ENCODE results near the gene PIP5KL1. TPM values are rescaled to one million over a fixed set of nuclear protein-coding genes. Genes with fewer than 3 reads are reported as not detected.

PIP5KL1 gene
- total and polyA plus RNA-seq, 2 experiments from 2014 or later = 13.4 to 19.5 TPM

DNA sequence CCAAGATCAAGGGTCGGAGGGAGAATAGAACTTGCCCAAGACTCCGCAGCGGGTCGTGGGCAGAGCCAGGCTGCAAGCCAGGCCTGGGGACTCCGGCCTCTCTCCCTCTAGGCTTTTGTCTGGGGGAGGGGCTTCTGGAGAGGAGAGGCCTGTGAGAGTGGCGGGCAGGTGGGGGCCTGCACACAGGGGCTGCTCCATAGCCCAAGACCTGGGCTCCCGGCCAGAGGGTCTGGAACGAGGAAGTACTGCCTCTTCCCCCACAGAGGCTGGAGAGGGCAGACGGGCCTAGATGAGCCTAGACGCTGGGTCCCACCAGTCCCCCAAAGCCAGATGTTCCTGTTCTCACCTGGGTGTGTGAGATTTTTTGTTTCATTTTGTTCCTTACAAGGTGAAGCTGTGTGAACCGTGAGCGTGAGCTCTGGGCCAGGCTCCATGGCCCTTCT, 26.0 kb downstream of the PIP5KL1 start:
- no peak overlapping the region for H3K4me3 ChIP-seq

More for the DNA sequence above, 26.0 kb downstream of the PIP5KL1 start:
- H3K36me3 ChIP-seq (ENCODE audit: insufficient read depth) = no peaks in the 10 kb centered on the region
- no peaks in the 10 kb centered on the region for H3K9me2 ChIP-seq (ENCODE audit: insufficient read depth)
- Mint-ChIP-seq H3K36me3 (ENCODE audit: low read depth) (no peaks in the 10 kb centered on the region), H3K4me1 (peaks cover 23% of the 10 kb centered on the region), H3K4me3 (peak overlapping the region; percentile 21; the same call in 2 of the 3 replicates), H3K27ac (0 out of 2 replicates have a peak overlapping the region, but pooled peaks have one; percentile 35), H3K27me3 (ENCODE audit: insufficient read depth, low read depth, poor library complexity) (peaks cover 11% of the 10 kb centered on the region), H3K9me3 (no peaks in the 10 kb centered on the region)
- DNase-seq (ENCODE audit: low spot score) (peak; percentile 58), ATAC-seq (peak; percentile 72)
- no peaks in the 10 kb centered on the region for H4K20me1 ChIP-seq (replicated peaks; ENCODE audit: insufficient read depth)
- peaks cover 28% of the 10 kb centered on the region for H3K4me1 ChIP-seq (ENCODE audit: insufficient read depth)
- no peaks in the 10 kb centered on the region for H3K79me2 ChIP-seq (replicated peaks; ENCODE audit: insufficient read depth)
- no peak overlapping the region for H3K27ac ChIP-seq (ENCODE audit: low read depth)
- H2AFZ ChIP-seq = no peak overlapping the region
- H3F3A ChIP-seq (replicated peaks; ENCODE audit: low read depth) = peaks cover 18% of the 10 kb centered on the region
- H3K27me3 ChIP-seq (ENCODE audit: insufficient read depth) = peaks cover 5% of the 10 kb centered on the region; the same call in 1 of the 2 replicates
- TF ChIP-seq, protein P1, sequence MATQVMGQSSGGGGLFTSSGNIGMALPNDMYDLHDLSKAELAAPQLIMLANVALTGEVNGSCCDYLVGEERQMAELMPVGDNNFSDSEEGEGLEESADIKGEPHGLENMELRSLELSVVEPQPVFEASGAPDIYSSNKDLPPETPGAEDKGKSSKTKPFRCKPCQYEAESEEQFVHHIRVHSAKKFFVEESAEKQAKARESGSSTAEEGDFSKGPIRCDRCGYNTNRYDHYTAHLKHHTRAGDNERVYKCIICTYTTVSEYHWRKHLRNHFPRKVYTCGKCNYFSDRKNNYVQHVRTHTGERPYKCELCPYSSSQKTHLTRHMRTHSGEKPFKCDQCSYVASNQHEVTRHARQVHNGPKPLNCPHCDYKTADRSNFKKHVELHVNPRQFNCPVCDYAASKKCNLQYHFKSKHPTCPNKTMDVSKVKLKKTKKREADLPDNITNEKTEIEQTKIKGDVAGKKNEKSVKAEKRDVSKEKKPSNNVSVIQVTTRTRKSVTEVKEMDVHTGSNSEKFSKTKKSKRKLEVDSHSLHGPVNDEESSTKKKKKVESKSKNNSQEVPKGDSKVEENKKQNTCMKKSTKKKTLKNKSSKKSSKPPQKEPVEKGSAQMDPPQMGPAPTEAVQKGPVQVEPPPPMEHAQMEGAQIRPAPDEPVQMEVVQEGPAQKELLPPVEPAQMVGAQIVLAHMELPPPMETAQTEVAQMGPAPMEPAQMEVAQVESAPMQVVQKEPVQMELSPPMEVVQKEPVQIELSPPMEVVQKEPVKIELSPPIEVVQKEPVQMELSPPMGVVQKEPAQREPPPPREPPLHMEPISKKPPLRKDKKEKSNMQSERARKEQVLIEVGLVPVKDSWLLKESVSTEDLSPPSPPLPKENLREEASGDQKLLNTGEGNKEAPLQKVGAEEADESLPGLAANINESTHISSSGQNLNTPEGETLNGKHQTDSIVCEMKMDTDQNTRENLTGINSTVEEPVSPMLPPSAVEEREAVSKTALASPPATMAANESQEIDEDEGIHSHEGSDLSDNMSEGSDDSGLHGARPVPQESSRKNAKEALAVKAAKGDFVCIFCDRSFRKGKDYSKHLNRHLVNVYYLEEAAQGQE (IDR thresholded peaks at IDR 0.05; ENCODE audit: unreplicated experiment) = no peak
- no peak for TF ChIP-seq JUNB (IDR thresholded peaks at IDR 0.05; ENCODE audit: unreplicated experiment)
- TF ChIP-seq POLR2AphosphoS5 (IDR thresholded peaks at IDR 0.05; ENCODE audit: low read depth) = no peak
- TF ChIP-seq ZNF114 (CRISPR knock-in tag; IDR thresholded peaks at IDR 0.05) = no peak
- no peak for TF ChIP-seq STAT1 (IDR thresholded peaks at IDR 0.05; ENCODE audit: unreplicated experiment)
- no peak for TF ChIP-seq ZNF331 (CRISPR knock-in tag; IDR thresholded peaks at IDR 0.05; ENCODE audit: low read depth)
- TF ChIP-seq, protein P2, sequence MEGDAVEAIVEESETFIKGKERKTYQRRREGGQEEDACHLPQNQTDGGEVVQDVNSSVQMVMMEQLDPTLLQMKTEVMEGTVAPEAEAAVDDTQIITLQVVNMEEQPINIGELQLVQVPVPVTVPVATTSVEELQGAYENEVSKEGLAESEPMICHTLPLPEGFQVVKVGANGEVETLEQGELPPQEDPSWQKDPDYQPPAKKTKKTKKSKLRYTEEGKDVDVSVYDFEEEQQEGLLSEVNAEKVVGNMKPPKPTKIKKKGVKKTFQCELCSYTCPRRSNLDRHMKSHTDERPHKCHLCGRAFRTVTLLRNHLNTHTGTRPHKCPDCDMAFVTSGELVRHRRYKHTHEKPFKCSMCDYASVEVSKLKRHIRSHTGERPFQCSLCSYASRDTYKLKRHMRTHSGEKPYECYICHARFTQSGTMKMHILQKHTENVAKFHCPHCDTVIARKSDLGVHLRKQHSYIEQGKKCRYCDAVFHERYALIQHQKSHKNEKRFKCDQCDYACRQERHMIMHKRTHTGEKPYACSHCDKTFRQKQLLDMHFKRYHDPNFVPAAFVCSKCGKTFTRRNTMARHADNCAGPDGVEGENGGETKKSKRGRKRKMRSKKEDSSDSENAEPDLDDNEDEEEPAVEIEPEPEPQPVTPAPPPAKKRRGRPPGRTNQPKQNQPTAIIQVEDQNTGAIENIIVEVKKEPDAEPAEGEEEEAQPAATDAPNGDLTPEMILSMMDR (conservative IDR thresholded peaks at IDR 0.05; ENCODE audit: low read depth in 2 of 2) = no peak
- TF ChIP-seq NANOG (IDR thresholded peaks at IDR 0.05; ENCODE audit: borderline replicate concordance) = no peak
- TF ChIP-seq, protein P3, sequence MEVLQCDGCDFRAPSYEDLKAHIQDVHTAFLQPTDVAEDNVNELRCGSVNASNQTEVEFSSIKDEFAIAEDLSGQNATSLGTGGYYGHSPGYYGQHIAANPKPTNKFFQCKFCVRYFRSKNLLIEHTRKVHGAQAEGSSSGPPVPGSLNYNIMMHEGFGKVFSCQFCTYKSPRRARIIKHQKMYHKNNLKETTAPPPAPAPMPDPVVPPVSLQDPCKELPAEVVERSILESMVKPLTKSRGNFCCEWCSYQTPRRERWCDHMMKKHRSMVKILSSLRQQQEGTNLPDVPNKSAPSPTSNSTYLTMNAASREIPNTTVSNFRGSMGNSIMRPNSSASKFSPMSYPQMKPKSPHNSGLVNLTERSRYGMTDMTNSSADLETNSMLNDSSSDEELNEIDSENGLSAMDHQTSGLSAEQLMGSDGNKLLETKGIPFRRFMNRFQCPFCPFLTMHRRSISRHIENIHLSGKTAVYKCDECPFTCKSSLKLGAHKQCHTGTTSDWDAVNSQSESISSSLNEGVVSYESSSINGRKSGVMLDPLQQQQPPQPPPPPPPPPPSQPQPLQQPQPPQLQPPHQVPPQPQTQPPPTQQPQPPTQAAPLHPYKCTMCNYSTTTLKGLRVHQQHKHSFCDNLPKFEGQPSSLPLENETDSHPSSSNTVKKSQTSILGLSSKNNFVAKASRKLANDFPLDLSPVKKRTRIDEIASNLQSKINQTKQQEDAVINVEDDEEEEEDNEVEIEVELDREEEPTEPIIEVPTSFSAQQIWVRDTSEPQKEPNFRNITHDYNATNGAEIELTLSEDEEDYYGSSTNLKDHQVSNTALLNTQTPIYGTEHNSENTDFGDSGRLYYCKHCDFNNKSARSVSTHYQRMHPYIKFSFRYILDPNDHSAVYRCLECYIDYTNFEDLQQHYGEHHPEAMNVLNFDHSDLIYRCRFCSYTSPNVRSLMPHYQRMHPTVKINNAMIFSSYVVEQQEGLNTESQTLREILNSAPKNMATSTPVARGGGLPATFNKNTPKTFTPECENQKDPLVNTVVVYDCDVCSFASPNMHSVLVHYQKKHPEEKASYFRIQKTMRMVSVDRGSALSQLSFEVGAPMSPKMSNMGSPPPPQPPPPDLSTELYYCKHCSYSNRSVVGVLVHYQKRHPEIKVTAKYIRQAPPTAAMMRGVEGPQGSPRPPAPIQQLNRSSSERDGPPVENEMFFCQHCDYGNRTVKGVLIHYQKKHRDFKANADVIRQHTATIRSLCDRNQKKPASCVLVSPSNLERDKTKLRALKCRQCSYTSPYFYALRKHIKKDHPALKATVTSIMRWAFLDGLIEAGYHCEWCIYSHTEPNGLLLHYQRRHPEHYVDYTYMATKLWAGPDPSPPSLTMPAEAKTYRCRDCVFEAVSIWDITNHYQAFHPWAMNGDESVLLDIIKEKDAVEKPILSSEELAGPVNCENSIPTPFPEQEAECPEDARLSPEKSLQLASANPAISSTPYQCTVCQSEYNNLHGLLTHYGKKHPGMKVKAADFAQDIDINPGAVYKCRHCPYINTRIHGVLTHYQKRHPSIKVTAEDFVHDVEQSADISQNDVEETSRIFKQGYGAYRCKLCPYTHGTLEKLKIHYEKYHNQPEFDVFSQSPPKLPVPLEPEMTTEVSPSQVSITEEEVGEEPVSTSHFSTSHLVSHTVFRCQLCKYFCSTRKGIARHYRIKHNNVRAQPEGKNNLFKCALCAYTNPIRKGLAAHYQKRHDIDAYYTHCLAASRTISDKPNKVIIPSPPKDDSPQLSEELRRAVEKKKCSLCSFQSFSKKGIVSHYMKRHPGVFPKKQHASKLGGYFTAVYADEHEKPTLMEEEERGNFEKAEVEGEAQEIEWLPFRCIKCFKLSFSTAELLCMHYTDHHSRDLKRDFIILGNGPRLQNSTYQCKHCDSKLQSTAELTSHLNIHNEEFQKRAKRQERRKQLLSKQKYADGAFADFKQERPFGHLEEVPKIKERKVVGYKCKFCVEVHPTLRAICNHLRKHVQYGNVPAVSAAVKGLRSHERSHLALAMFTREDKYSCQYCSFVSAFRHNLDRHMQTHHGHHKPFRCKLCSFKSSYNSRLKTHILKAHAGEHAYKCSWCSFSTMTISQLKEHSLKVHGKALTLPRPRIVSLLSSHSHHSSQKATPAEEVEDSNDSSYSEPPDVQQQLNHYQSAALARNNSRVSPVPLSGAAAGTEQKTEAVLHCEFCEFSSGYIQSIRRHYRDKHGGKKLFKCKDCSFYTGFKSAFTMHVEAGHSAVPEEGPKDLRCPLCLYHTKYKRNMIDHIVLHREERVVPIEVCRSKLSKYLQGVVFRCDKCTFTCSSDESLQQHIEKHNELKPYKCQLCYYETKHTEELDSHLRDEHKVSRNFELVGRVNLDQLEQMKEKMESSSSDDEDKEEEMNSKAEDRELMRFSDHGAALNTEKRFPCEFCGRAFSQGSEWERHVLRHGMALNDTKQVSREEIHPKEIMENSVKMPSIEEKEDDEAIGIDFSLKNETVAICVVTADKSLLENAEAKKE (CRISPR knock-in tag; IDR thresholded peaks at IDR 0.05) = no peak
- TF ChIP-seq, protein P4, sequence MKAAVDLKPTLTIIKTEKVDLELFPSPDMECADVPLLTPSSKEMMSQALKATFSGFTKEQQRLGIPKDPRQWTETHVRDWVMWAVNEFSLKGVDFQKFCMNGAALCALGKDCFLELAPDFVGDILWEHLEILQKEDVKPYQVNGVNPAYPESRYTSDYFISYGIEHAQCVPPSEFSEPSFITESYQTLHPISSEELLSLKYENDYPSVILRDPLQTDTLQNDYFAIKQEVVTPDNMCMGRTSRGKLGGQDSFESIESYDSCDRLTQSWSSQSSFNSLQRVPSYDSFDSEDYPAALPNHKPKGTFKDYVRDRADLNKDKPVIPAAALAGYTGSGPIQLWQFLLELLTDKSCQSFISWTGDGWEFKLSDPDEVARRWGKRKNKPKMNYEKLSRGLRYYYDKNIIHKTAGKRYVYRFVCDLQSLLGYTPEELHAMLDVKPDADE (IDR thresholded peaks at IDR 0.05) = no peak
- H3K4me2 ChIP-seq = peak overlapping the region; percentile 68
